Astrocyte (in vitro differentiated cells and primary cell): Measurements from ENCODE around the gene BRMS1L. TPM values are rescaled to one million over a fixed set of nuclear protein-coding genes. Genes with fewer than 3 reads are reported as not detected.

Experiments
- DNase-seq: peaks from one replicate; pipeline ENCODE4 v3.0.0-alpha.2; 2010; ENCODE audit warnings: low read depth
- FAIRE-seq: peaks from 2 replicates; lab custom pipeline; 2011; peaks lifted over from hg19 to GRCh38; lab: Jason Lieb, UNC
- H2AFZ ChIP-seq: 2 replicates; pipeline ENCODE4 v1.6.0; 2012; ENCODE audit warnings: low read depth, low read length, inconsistent platforms
- H3K27ac ChIP-seq: 2 replicates; pipeline ENCODE4 v1.5.1; 2011; ENCODE audit warnings: low read depth, low read length, inconsistent platforms
- H3K27me3 ChIP-seq: 2 replicates; pipeline ENCODE4 v1.6.0; 2011; ENCODE audit warnings: low read length, inconsistent platforms; ENCODE audit not compliant: insufficient read depth
- H3K36me3 ChIP-seq: 2 replicates; pipeline ENCODE4 v1.5.1; 2011; ENCODE audit warnings: low read length, inconsistent platforms; ENCODE audit not compliant: insufficient read depth
- H3K4me1 ChIP-seq: 2 replicates; pipeline ENCODE4 v1.5.1; 2011; ENCODE audit warnings: low read length, inconsistent platforms; ENCODE audit not compliant: insufficient read depth
- H3K4me2 ChIP-seq: 2 replicates; pipeline ENCODE4 v1.6.0; 2012; ENCODE audit warnings: low read length, inconsistent platforms
- H3K4me3 ChIP-seq: 2 replicates; pipeline ENCODE4 v1.5.1; 2011; ENCODE audit warnings: low read depth, mild to moderate bottlenecking, low read length, inconsistent platforms; ENCODE audit not compliant: insufficient read depth
- H3K79me2 ChIP-seq: 2 replicates; pipeline ENCODE4 v1.6.0; 2012; ENCODE audit warnings: mild to moderate bottlenecking, low read length, inconsistent platforms; ENCODE audit not compliant: insufficient read depth
- H3K9ac ChIP-seq: 2 replicates; pipeline ENCODE4 v1.6.0; 2012; ENCODE audit warnings: mild to moderate bottlenecking, low read length, inconsistent platforms
- H3K9me3 ChIP-seq: 2 replicates; pipeline ENCODE4 v1.5.1; 2012; ENCODE audit warnings: low read depth, mild to moderate bottlenecking, low read length, inconsistent platforms; ENCODE audit not compliant: insufficient read depth
- H4K20me1 ChIP-seq: 2 replicates; pipeline ENCODE4 v1.6.0; 2012; ENCODE audit warnings: low read length, inconsistent platforms; ENCODE audit not compliant: insufficient read depth
- H3K27ac Mint-ChIP-seq: one replicate; pipeline ENCODE4 v1.8.0; 2021; ENCODE audit warnings: mild to moderate bottlenecking, mixed read lengths; ENCODE audit not compliant: unreplicated experiment
- H3K27me3 Mint-ChIP-seq: one replicate; pipeline ENCODE4 v1.8.0; 2021; ENCODE audit warnings: low read depth, mixed read lengths; ENCODE audit not compliant: unreplicated experiment
- H3K36me3 Mint-ChIP-seq: one replicate; pipeline ENCODE4 v1.8.0; 2021; ENCODE audit warnings: low read depth, mixed read lengths; ENCODE audit not compliant: unreplicated experiment
- H3K4me1 Mint-ChIP-seq: one replicate; pipeline ENCODE4 v1.8.0; 2021; ENCODE audit warnings: low read depth, mixed read lengths; ENCODE audit not compliant: unreplicated experiment
- H3K4me3 Mint-ChIP-seq: one replicate; pipeline ENCODE4 v1.8.0; 2021; ENCODE audit warnings: mild to moderate bottlenecking, moderate library complexity, mixed read lengths; ENCODE audit not compliant: unreplicated experiment
- H3K9me3 Mint-ChIP-seq: one replicate; pipeline ENCODE4 v1.8.0; 2021; ENCODE audit warnings: mild to moderate bottlenecking, mixed read lengths; ENCODE audit not compliant: unreplicated experiment
- CTCF ChIP-seq: IDR thresholded peaks from 2 replicates; pipeline ENCODE4 v1.5.1; 2011; ENCODE audit warnings: low read depth, mild to moderate bottlenecking, inconsistent platforms, low read length, moderate library complexity; ENCODE audit not compliant: insufficient read depth
- EZH2 ChIP-seq: IDR thresholded peaks from 2 replicates; pipeline ENCODE4 v1.6.1; 2012; ENCODE audit warnings: mild to moderate bottlenecking, low read length, inconsistent platforms; ENCODE audit not compliant: insufficient read depth
- total RNA-seq: library from RNA; stranded (reverse); gene quantifications from 2 replicates; pipeline ENCODE4 v1.2.1, GENCODE V29; 2021

The BRMS1L gene
- total RNA-seq, 1 donor from 2014 or later, result 12.0 TPM

DNA sequence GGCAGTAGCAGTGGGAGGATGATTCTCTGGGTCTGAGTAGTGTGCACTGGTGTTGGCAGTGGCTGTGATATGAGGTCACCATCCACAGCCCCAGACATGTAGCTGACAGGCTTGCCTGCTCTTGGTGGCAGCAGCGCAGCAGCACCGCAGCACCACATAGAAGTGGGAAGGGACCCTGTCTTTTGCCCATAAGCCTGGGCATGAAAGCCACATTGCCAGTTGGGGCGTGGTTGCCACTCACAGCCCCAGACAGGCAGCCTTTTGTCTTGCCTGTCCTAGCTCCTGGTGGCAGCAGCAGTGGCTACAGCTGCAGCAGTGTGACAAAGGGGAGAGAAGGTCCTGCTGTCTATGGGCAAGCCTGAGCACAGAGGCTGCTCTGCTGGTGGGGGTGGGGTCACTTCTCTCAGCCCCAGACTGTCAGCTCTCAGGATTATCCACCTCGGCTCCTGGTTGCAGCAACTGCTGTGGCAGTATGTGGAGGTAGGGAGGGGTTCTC lies 71.5 kb downstream of the BRMS1L start:
- Histone ChIP-seq H3K9ac (no peak overlapping the region), H3K36me3 (no peaks in the 10 kb centered on the region), H3K4me1 (no peaks in the 10 kb centered on the region), H3K79me2 (no peaks in the 10 kb centered on the region), H4K20me1 (no peaks in the 10 kb centered on the region), H2AFZ (no peak overlapping the region), H3K9me3 (no peaks in the 10 kb centered on the region), H3K4me2 (no peak overlapping the region), H3K27ac (no peak overlapping the region), H3K27me3 (no peaks in the 10 kb centered on the region), H3K4me3 (no peak overlapping the region)
- H3K4me3 Mint-ChIP-seq, result no peak overlapping the region
- H3K9me3 Mint-ChIP-seq, result peaks cover 11% of the 10 kb centered on the region
- no peaks in the 10 kb centered on the region for H3K27me3 Mint-ChIP-seq
- peaks cover 1% of the 10 kb centered on the region for H3K36me3 Mint-ChIP-seq
- TF ChIP-seq EZH2, result no peak
- no peak for TF ChIP-seq CTCF
- peaks cover 2% of the 10 kb centered on the region for H3K4me1 Mint-ChIP-seq
- H3K27ac Mint-ChIP-seq, result no peak overlapping the region
- FAIRE-seq (no peak), DNase-seq (no peak)

GRCh38 chr14:35898217-35898775 lies 72.2 kb downstream of the BRMS1L start:
- H3K4me2 ChIP-seq, result no peak overlapping the region
- H3K27me3 ChIP-seq, result no peaks in the 10 kb centered on the region
- peaks cover 9% of the 10 kb centered on the region for H3K9me3 Mint-ChIP-seq
- no peak overlapping the region for H3K4me3 Mint-ChIP-seq
- H3K27ac Mint-ChIP-seq, result no peak overlapping the region
- no peak overlapping the region for H3K27ac ChIP-seq
- H3K36me3 ChIP-seq, result no peaks in the 10 kb centered on the region
- no peaks in the 10 kb centered on the region for H3K79me2 ChIP-seq
- no peak overlapping the region for H3K9ac ChIP-seq
- peaks cover under 1% of the 10 kb centered on the region for H3K36me3 Mint-ChIP-seq
- no peak for DNase-seq
- no peak overlapping the region for H3K4me3 ChIP-seq
- H3K9me3 ChIP-seq, result no peaks in the 10 kb centered on the region
- no peaks in the 10 kb centered on the region for H3K27me3 Mint-ChIP-seq
- no peaks in the 10 kb centered on the region for H4K20me1 ChIP-seq
- no peak for FAIRE-seq
- peaks cover 2% of the 10 kb centered on the region for H3K4me1 Mint-ChIP-seq
- no peak overlapping the region for H2AFZ ChIP-seq
- TF ChIP-seq EZH2 (no peak), CTCF (no peak)
- H3K4me1 ChIP-seq, result no peaks in the 10 kb centered on the region

- no peaks in the 10 kb centered on the region for H3K27me3 Mint-ChIP-seq
- peaks cover 3% of the 10 kb centered on the region for H3K9me3 Mint-ChIP-seq
- H3K36me3 Mint-ChIP-seq, result no peaks in the 10 kb centered on the region
- Histone ChIP-seq H3K27me3 (no peaks in the 10 kb centered on the region), H4K20me1 (no peaks in the 10 kb centered on the region), H3K79me2 (no peaks in the 10 kb centered on the region), H3K4me2 (no peak overlapping the region), H3K27ac (no peak overlapping the region), H2AFZ (no peak overlapping the region), H3K36me3 (no peaks in the 10 kb centered on the region), H3K4me1 (no peaks in the 10 kb centered on the region), H3K9ac (no peak overlapping the region), H3K4me3 (no peak overlapping the region), H3K9me3 (no peaks in the 10 kb centered on the region)
- FAIRE-seq (no peak), DNase-seq (no peak)
- H3K4me3 Mint-ChIP-seq, result no peak overlapping the region
- peaks cover 2% of the 10 kb centered on the region for H3K4me1 Mint-ChIP-seq
- H3K27ac Mint-ChIP-seq, result no peak overlapping the region
- TF ChIP-seq EZH2 (no peak), CTCF (no peak)
These were observed 74.6 kb downstream of the BRMS1L start for GRCh38 chr14:35900741-35901140.
